Activated CD8-positive, alpha-beta T cell treated with anti-CD3 and anti-CD28 coated beads for 36 hours (primary cell): Measurements from ENCODE around the gene UBN1. TPM values are rescaled to one million over a fixed set of nuclear protein-coding genes. Genes with fewer than 3 reads are reported as not detected.
"Not testable (repeated sequence)": the region's sequence is repeated elsewhere in the genome, so short reads cannot be mapped to it uniquely, and the experiment has no call there.

Experiments used
- ATAC-seq: fragments of 200-7000 bp; cut with Tn5 transposase; one replicate; pipeline ENCODE4 v1.10.0; 2021; ENCODE audit warnings: mild to moderate bottlenecking, moderate library complexity
- CTCF ChIA-PET: fragments of 350-600 bp; sonication (Branson Sonifier 250); formaldehyde crosslinking; loops from one replicate; lab custom pipeline; 2021; ENCODE audit warnings: antibody characterized with exemption; lab: Charles Lee
- POLR2A ChIA-PET: fragments of 350-600 bp; sonication (Branson Sonifier 250); formaldehyde crosslinking; loops from one replicate; lab custom pipeline; 2021; ENCODE audit warnings: antibody characterized with exemption; lab: Charles Lee
- DNase-seq: peaks from one replicate; pipeline ENCODE4 v3.0.0-alpha.2; 2020
- H3K27ac Mint-ChIP-seq: one replicate; pipeline ENCODE4 v1.8.0; 2021; ENCODE audit warnings: mild to moderate bottlenecking, mixed read lengths
- H3K27me3 Mint-ChIP-seq: one replicate; pipeline ENCODE4 v1.8.0; 2021; ENCODE audit warnings: mixed read lengths
- H3K36me3 Mint-ChIP-seq: one replicate; pipeline ENCODE4 v1.8.0; 2021; ENCODE audit warnings: low read depth, mixed read lengths
- H3K4me1 Mint-ChIP-seq: one replicate; pipeline ENCODE4 v1.8.0; 2021; ENCODE audit warnings: low read depth, mixed read lengths
- H3K4me3 Mint-ChIP-seq: one replicate; pipeline ENCODE4 v1.8.0; 2021; ENCODE audit warnings: mild to moderate bottlenecking, moderate library complexity, mixed read lengths
- H3K9me3 Mint-ChIP-seq: one replicate; pipeline ENCODE4 v1.8.0; 2021; ENCODE audit warnings: mixed read lengths
- CTCF ChIP-seq: fragments of 200-600 bp; IDR thresholded peaks from one replicate; pipeline ENCODE4 v1.8.0; 2022; ENCODE audit warnings: antibody characterized with exemption, mild to moderate bottlenecking
- intact Hi-C: fragments of 100-400 bp; cut with micrococcal nuclease; formaldehyde crosslinking; loops from one replicate; pipeline ENCODE4 v1.10.0; 2022
- total RNA-seq, 2 experiments: library from RNA; stranded (reverse); gene quantifications; one replicate each; pipeline ENCODE4 v1.2.3, GENCODE V29; 2021

The UBN1 gene
- total RNA-seq, 2 experiments from 2014 or later: 25.4 to 25.6 TPM

GRCh38 chr16:4926928-4927327 is 79.6 kb downstream of the UBN1 start:
- ChIA-PET POLR2A (no interaction called here), CTCF (interaction anchor here (0.7 kb wide), 1 partner anchor 11 kb away, joined by 3 read pairs; no protein-coding TSS in a partner anchor)
- TF ChIP-seq CTCF: no peak
- peaks cover 6% of the 10 kb centered on the region for H3K9me3 Mint-ChIP-seq
- ATAC-seq (no peak), DNase-seq (no peak)
- no peak overlapping the region for H3K4me3 Mint-ChIP-seq
- no peak overlapping the region for H3K27ac Mint-ChIP-seq
- intact Hi-C loops: no loop called here
- H3K27me3 Mint-ChIP-seq: no peaks in the 10 kb centered on the region
- peaks cover 2% of the 10 kb centered on the region for H3K36me3 Mint-ChIP-seq
- no peaks in the 10 kb centered on the region for H3K4me1 Mint-ChIP-seq

GRCh38 chr16:4927661-4928060 is 80.4 kb downstream of the UBN1 start:
- peaks cover 2% of the 10 kb centered on the region for H3K36me3 Mint-ChIP-seq
- CTCF ChIA-PET: no interaction called here
- peaks cover 2% of the 10 kb centered on the region for H3K27me3 Mint-ChIP-seq
- intact Hi-C loops: no loop called here
- no peaks in the 10 kb centered on the region for H3K4me1 Mint-ChIP-seq
- peaks cover 6% of the 10 kb centered on the region for H3K9me3 Mint-ChIP-seq
- POLR2A ChIA-PET: no interaction called here
- no peak overlapping the region for H3K27ac Mint-ChIP-seq
- ATAC-seq (no peak), DNase-seq (no peak)
- TF ChIP-seq CTCF: no peak
- no peak overlapping the region for H3K4me3 Mint-ChIP-seq

GRCh38 chr16:4928227-4928626 is 80.9 kb downstream of the UBN1 start:
- H3K9me3 Mint-ChIP-seq: peaks cover 6% of the 10 kb centered on the region
- H3K27me3 Mint-ChIP-seq: peaks cover 2% of the 10 kb centered on the region
- no peak for DNase-seq
- intact Hi-C loops: no loop called here
- H3K27ac Mint-ChIP-seq: no peak overlapping the region
- H3K4me1 Mint-ChIP-seq: no peaks in the 10 kb centered on the region
- H3K36me3 Mint-ChIP-seq: peaks cover 2% of the 10 kb centered on the region
- ChIA-PET POLR2A (no interaction called here), CTCF (no interaction called here)
- no peak for ATAC-seq
- no peak overlapping the region for H3K4me3 Mint-ChIP-seq
- TF ChIP-seq CTCF: no peak

- H3K27me3 Mint-ChIP-seq, ATAC-seq, H3K4me3 Mint-ChIP-seq, DNase-seq, H3K4me1 Mint-ChIP-seq, H3K36me3 Mint-ChIP-seq, H3K9me3 Mint-ChIP-seq, POLR2A ChIA-PET, CTCF ChIA-PET, H3K27ac Mint-ChIP-seq, intact Hi-C loops: not testable (repeated sequence)
These were observed 82.3 kb downstream of the UBN1 start for GRCh38 chr16:4929619-4930018.

GRCh38 chr16:4931381-4931780 is 84.1 kb downstream of the UBN1 start:
- Mint-ChIP-seq H3K27ac (no peak overlapping the region), H3K9me3 (peaks cover 6% of the 10 kb centered on the region), H3K4me3 (no peak overlapping the region), H3K4me1 (no peaks in the 10 kb centered on the region), H3K36me3 (no peaks in the 10 kb centered on the region), H3K27me3 (peaks cover 13% of the 10 kb centered on the region)
- ChIA-PET POLR2A (no interaction called here), CTCF (interaction anchor here (1.0 kb wide), 1 partner anchor 529 kb away, joined by 3 read pairs; no protein-coding TSS in a partner anchor)
- intact Hi-C loops: no loop called here
- no peak for DNase-seq
- ATAC-seq: no peak
- TF ChIP-seq CTCF: no peak

Other genes with a start within 250 kb of the UBN1 start
- gene UBALD1, start 232.6 kb upstream of the UBN1 start, total RNA-seq: 10 to 100 TPM; 12.2 to 13.4 TPM
- gene MGRN1, start 222.7 kb upstream of the UBN1 start, total RNA-seq: 10 to 100 TPM; 67.6 to 70.8 TPM
- gene NUDT16L1, start 153.9 kb upstream of the UBN1 start, total RNA-seq: 10 to 100 TPM; 22.3 to 25.6 TPM
- gene ANKS3, start 113.2 kb upstream of the UBN1 start, total RNA-seq: 10 to 100 TPM; 13.0 to 13.8 TPM
- gene DNAAF8, start 112.9 kb upstream of the UBN1 start, total RNA-seq: under 1 TPM; 0.18 to 0.38 TPM
- gene ZNF500, start 80.3 kb upstream of the UBN1 start, total RNA-seq: 10 to 100 TPM; 10.9 to 12.8 TPM
- not detected for gene SEPTIN12, start 59.1 kb upstream of the UBN1 start, total RNA-seq
- not detected for gene SMIM22, start 52.1 kb upstream of the UBN1 start, total RNA-seq
- 1 to 10 TPM; 3.3 to 3.7 TPM for gene ROGDI, start 44.8 kb upstream of the UBN1 start, total RNA-seq
- 10 to 100 TPM; 63.7 to 64.8 TPM for gene GLYR1, start 193 bp upstream of the UBN1 start, total RNA-seq
- gene PPL, start 89.7 kb downstream of the UBN1 start, total RNA-seq: under 1 TPM in 1 of 2 experiments, not detected in 1; 0.05 TPM
- gene SEC14L5, start 110.8 kb downstream of the UBN1 start, total RNA-seq: under 1 TPM in 1 of 2 experiments, not detected in 1; 0.07 TPM
- 10 to 100 TPM; 10.1 to 11.3 TPM for gene NAGPA, start 186.5 kb downstream of the UBN1 start, total RNA-seq
- gene C16orf89, start 218.5 kb downstream of the UBN1 start, total RNA-seq: not detected
- gene ALG1, start 224.4 kb downstream of the UBN1 start, total RNA-seq: 10 to 100 TPM; 16.8 to 17.2 TPM